Type B pancreatic cell (in vitro differentiated cells): ENCODE measurements around the gene TEX19. TPM values are rescaled to one million over a fixed set of nuclear protein-coding genes. Genes with fewer than 3 reads are reported as not detected.

Experiments
- DNase-seq: peaks from one replicate; pipeline ENCODE4 v3.0.0; 2021; ENCODE audit warnings: mixed read lengths; ENCODE audit not compliant: unreplicated experiment; ENCODE audit errors: extremely low spot score
- H3K27ac Mint-ChIP-seq: 2 replicates; pipeline ENCODE4 v1.8.0; 2021; ENCODE audit warnings: mild to moderate bottlenecking, mixed read lengths
- H3K27me3 Mint-ChIP-seq: 2 replicates; pipeline ENCODE4 v1.8.0; 2021; ENCODE audit warnings: mixed read lengths
- H3K36me3 Mint-ChIP-seq: 2 replicates; pipeline ENCODE4 v1.8.0; 2021; ENCODE audit warnings: mixed read lengths
- H3K4me1 Mint-ChIP-seq: one replicate; pipeline ENCODE4 v1.8.0; 2021; ENCODE audit warnings: mixed read lengths; ENCODE audit not compliant: unreplicated experiment
- H3K4me3 Mint-ChIP-seq: 2 replicates; pipeline ENCODE4 v1.8.0; 2021; ENCODE audit warnings: mild to moderate bottlenecking, mixed read lengths
- H3K9me3 Mint-ChIP-seq: 2 replicates; pipeline ENCODE4 v1.8.0; 2021; ENCODE audit warnings: mixed read lengths
- CTCF ChIP-seq: fragments of 200-600 bp; sonication (generic); conservative IDR thresholded peaks from 2 replicates; pipeline ENCODE4 v1.5.0; 2021; ENCODE audit warnings: antibody characterized with exemption, mild to moderate bottlenecking
- total RNA-seq: library from RNA; stranded (reverse); gene quantifications from 2 replicates; pipeline ENCODE4 v1.2.1, GENCODE V29; 2021; ENCODE audit warnings: low replicate concordance

Gene TEX19
- total RNA-seq, 1 donor from 2014 or later: 0.14 TPM

DNA sequence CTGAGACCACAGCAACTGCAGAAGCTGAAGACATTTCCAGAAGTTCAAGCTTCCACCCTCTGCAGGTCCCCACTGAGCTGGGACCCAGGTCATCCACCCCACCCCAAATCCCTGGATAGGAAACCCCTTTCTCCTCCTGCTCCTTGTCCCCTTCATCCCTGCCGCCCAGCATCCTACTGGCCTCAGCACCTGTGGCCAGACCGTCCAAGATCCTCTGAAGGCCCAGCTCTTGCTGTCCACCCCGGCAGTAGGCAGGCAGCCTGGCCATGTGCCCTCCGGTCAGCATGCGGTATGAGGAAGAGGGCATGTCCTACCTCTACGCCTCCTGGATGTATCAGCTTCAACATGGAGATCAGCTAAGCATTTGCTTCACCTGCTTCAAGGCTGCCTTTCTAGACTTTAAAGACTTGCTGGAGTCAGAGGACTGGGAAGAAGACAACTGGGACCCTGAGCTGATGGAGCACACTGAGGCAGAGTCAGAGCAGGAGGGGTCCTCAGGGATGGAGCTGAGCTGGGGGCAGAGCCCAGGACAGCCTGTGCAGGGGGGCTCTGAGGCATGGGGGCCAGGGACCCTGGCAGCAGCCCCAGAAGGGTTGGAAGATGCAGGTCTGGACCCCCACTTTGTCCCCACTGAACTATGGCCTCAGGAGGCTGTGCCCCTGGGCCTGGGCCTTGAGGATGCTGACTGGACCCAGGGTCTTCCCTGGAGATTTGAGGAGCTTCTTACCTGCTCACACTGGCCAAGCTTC lies 3.0 kb downstream of the TEX19 start:
- H3K36me3 Mint-ChIP-seq: no peaks in the 10 kb centered on the region
- H3K9me3 Mint-ChIP-seq: no peaks in the 10 kb centered on the region
- H3K4me3 Mint-ChIP-seq: no peak overlapping the region
- peaks cover 16% of the 10 kb centered on the region for H3K27me3 Mint-ChIP-seq
- DNase-seq: no peak
- peaks cover 15% of the 10 kb centered on the region for H3K4me1 Mint-ChIP-seq
- no peak for TF ChIP-seq CTCF
- no peak overlapping the region for H3K27ac Mint-ChIP-seq

DNA sequence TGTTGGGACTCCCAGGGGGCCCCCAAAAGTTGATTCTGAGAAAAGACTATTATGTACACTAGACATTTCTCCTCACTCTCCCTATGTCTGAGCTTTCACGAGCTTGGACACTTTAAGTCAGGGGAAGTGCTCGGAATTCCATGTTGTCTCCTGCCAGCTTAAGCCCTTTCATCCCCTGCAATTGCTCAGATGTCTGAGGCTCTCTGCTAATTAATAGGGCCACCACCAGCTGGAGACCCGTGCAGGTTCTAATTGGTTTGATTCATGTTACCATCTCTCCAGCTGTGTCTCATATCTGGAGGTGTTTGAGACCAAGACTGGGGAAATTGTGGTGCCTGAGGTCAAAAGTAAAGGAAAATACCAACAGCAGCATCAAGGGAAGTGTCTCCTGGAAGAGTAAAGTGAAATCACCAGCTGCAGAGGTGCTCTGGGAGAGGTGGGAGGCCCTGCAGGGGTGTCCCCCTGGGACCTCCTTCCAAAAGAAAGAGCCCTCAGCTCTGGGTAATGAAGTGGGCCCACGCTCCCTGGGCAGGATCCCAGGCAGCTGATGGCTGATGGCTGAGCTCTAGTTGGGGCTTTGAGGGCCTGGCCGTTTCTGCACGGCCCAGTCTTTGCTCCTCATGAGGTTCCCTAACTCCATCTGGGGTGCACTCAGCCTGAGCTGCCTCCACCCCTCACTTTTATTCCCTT lies 6.7 kb downstream of the TEX19 start:
- Mint-ChIP-seq H3K27ac (no peak overlapping the region), H3K4me3 (no peak overlapping the region), H3K4me1 (peaks cover 19% of the 10 kb centered on the region), H3K27me3 (peaks cover 22% of the 10 kb centered on the region), H3K9me3 (no peaks in the 10 kb centered on the region), H3K36me3 (no peaks in the 10 kb centered on the region)
- TF ChIP-seq CTCF: no peak
- DNase-seq: no peak

DNA sequence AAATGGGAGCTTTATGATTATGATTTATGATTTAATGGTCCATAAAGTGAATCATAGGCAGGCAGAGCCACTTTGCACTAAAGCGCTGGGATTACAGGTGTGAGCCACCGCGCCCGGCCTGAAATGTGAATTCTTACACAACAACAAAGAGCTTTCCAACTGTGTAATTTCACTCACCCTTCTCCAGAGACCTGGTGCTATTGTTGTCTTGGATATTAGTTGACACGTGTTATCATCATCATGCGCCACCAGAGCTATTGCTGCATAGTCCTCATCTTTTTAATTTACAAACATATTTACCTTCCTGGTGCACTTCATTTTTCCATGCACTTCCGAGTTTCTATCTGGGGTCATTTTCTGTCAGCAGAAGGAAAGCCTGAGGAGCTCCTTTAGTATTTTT lies 7.7 kb downstream of the TEX19 start:
- no peak for DNase-seq
- Mint-ChIP-seq H3K27ac (no peak overlapping the region), H3K4me3 (no peak overlapping the region), H3K9me3 (no peaks in the 10 kb centered on the region), H3K36me3 (no peaks in the 10 kb centered on the region), H3K4me1 (peaks cover 19% of the 10 kb centered on the region), H3K27me3 (peaks cover 25% of the 10 kb centered on the region)
- TF ChIP-seq CTCF: no peak

GRCh38 chr17:82367724-82368524 lies 8.9 kb downstream of the TEX19 start:
- Mint-ChIP-seq H3K4me3 (peak overlapping the region; percentile 47), H3K4me1 (peaks cover 25% of the 10 kb centered on the region), H3K36me3 (no peaks in the 10 kb centered on the region), H3K27ac (peak overlapping the region; percentile 47), H3K27me3 (peaks cover 26% of the 10 kb centered on the region), H3K9me3 (no peaks in the 10 kb centered on the region)
- no peak for DNase-seq
- no peak for TF ChIP-seq CTCF

- Mint-ChIP-seq H3K27ac (no peak overlapping the region), H3K4me3 (no peak overlapping the region), H3K9me3 (no peaks in the 10 kb centered on the region), H3K27me3 (peaks cover 29% of the 10 kb centered on the region), H3K4me1 (peaks cover 28% of the 10 kb centered on the region), H3K36me3 (no peaks in the 10 kb centered on the region)
- no peak for TF ChIP-seq CTCF
- no peak for DNase-seq
These were observed 10.2 kb downstream of the TEX19 start for GRCh38 chr17:82369211-82369610.
